DMS114 treated with DMSO at 0.1 percent for 48 hours (cell line): ENCODE data around the gene ZNF607.
"Not testable (repeated sequence)": the region's sequence is repeated elsewhere in the genome, so short reads cannot be mapped to it uniquely, and the experiment has no call there.

Experiments used
- DNase-seq: peaks from one replicate; lab custom pipeline; 2025; ENCODE audit not compliant: unreplicated experiment; lab: John Stamatoyannopoulos, UW

ZNF607 gene

DNA sequence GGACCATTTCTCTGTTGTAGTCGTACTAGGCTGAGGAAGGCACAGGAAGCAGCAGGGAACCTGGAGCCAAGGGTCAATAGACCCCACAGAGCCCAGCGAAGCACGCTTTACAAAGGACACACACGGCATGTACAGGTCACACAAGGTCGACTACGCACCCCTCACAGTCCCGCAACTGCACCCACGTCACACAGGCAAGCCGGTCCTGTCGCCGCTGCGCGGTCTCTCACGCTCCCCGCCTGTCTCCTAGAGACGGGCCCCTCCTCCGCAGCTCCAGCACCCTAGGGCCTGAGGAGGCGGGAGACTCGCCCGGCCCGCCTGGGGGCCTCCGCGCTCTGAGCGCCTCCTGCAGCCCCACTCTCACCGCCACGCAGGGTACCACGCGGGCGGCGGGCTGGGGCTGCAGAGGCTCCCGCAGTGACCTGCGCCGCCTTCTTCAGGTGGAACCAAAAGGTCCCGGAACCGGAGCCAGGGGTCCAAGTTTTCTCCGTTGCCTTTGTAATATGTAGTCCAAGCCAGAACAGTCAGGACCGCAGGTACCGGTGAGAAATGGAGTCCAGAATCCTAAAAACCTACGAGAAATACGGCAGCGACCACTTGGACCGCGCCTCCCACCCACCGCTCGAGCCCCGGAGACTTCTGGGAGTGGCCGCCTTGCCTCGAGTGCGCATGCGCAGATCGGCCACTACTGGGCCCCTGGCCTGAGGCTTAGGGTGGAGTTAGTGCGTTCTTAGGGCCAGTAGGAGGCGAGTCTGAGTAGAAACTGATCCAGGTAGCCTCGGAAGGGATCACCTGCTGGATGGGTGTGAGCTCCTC lies at the start of gene ZNF607:
Gene ZNF607, minus strand, starts transcription at position 651 of the 816 bp plus-strand sequence. CDS start 8,143 bp downstream, outside the sequence.
- peak; percentile 94 for DNase-seq

DNA sequence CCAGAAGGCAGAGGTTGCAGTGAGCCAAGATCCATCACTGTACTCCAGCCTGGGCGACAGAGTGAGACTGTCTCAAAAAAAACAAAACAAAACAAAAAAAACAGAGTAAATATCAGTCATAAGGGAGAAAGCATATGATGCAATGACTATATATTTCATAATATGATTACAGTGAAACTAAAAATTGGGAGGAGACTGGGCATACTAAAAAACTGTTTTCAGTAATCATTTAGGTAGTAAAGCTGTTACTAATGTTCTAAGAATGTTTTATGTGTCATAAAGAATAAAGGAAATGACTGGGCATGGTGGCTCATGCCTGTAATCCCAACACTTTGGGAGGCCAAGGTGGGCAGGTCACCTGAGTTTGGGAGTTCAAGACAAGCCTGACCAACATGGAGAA lies 43.9 kb upstream of the ZNF607 start:
- no peak for DNase-seq

DNA sequence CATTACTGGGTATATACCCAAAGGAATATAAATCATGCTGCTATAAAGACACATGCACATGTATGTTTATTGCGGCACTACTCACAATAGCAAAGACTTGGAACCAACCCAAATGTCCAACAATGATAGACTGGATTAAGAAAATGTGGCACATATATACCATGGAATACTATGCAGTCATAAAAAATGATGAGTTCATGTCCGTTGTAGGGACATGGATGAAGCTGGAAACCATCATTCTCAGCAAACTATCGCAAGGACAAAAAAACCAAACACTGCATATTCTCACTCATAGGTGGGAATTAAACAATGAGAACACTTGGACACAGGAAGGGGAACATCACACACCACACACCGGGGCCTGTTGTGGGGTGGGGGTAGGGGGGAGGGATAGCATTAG lies 38.1 kb upstream of the ZNF607 start:
- DNase-seq, result not testable (repeated sequence)

DNA sequence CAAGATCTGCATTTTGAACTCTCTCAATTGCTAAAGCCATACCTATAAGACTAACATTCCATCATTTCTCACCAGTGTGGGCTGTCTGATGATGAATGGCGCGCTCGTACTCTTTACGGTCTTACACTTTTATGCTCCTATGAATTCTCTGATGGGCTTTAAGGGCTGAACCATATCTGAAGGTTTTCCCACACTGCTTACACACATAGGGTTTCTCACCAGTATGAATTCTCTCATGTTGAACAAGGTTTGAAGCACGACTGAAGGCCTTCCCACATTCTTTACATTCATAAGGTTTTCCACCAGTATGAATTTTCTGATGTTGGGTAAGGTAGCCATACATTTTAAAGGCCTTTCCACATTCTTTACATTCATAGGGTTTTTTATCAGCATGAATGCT lies 18.8 kb upstream of the ZNF607 start:
- DNase-seq, result no peak

DNA sequence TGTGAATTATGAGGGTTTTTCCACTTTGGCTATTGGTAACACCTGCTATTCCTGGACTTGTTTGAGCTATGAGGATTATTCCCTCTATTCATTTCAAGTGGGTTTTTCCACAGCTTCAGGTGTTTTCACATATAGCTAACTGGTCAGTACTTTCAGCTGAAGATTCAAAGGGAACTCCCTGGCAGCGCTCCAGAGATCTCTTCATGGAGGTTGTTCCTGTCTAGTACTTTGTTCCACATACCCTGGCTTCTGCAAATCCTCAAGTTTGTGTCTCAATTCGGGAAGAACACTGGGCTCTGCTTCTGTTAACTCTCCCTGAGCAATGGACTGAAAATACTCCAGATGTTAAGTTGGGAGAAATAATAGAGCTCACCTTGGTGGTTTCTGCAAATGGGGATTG lies 5.6 kb upstream of the ZNF607 start:
- no peak for DNase-seq

DNA sequence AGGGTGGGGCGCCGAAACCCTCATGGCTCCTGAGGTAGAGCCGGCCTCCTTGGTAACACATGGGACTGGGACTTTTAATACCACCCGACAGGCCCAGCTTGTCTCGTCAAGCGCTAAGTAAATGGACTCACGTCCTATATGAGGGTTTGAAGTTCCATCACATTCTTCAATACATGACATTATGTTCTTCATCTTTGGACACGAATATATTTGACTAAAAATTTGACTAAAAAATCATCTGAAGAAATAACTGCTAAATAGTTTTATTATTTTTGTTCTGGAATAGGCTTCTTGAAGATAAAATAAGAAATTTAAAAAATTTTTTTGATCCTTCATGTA lies 335 bp upstream of the ZNF607 start:
- DNase-seq, result no peak

DNA sequence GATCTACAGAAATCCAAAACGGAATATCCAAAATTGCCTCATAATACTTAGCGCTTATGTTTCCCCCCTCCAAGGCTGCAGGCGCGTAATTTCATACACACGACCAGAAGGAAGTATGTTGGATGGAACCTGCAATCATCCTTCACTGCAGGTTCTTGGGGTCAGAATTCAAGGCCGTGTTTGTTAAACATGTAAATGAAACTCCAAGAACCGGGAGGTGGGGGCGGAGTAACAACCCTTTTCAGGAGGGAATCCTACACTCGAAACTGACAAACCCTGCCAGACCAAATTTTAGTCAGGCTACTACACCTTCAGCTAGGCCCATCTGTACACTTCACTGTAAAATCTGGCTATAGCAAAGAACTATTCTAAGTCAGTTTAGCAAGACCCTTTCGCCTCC lies 1.3 kb downstream of the ZNF607 start:
- no peak for DNase-seq

DNA sequence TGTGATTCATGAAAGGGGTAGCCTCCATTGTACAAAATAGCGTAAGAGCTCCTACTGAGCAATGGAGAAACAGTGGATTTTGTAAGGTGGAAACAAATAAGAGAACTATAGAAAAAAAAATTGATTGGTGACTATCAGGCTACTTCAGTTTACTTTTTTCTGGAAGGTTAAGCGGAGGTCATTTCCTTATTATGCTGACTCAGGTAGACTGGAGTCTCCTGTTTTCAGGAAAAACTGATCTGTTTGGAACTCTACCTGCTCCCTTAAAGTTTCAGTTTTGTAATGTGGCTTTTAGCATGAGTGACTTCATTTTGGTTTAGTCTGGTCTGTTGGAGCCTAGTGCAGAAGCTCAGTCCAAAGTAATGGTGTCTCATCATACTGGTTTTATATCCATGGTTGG lies 3.4 kb downstream of the ZNF607 start:
- DNase-seq, result no peak

DNA sequence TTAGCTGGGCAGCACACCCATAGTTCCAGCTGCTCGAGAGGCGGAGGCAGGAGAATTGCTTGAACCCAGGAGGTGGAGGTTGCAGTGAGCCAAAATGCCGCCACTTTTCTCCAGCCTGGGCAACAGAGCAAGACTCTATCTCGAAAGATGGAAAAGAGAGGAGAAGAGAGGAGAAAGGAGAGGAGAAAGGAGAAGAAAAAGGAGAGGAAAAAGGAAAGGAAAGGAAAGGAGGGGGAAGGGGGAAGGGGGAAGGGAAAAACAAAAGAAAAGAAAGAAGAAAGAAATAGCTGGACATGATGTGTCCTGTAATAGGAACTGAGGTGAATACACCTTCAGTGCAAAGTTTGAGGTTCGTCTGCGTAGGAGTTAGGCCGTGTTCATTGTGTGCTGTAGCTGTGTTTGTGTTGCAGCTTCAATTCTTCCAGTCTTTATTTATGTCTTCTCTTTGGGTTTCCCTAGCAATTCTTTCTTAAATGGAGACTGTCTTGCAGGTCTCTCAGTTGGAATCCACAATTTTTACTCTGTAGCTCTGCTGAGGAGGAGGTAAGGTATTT lies 13.4 kb downstream of the ZNF607 start:
- no peak for DNase-seq

DNA sequence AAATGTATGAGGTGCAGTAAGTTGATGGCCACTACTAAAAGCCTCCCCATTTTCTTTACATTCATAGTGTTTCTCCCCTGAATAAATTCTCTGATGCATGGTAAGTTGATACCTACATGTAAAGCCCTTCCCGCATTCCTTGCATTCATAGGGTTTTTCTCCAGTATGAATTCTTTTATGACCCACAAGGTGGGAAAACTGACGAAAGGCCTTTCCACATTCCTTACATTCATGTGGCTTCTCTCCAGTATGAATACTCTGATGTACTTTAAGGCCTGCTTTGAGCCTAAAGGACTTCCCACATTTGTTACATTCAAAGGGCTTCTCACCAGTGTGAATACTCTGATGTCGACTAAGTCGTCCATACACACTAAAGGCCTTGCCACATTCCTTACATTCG lies 20.5 kb downstream of the ZNF607 start:
- DNase-seq, result no peak

DNA sequence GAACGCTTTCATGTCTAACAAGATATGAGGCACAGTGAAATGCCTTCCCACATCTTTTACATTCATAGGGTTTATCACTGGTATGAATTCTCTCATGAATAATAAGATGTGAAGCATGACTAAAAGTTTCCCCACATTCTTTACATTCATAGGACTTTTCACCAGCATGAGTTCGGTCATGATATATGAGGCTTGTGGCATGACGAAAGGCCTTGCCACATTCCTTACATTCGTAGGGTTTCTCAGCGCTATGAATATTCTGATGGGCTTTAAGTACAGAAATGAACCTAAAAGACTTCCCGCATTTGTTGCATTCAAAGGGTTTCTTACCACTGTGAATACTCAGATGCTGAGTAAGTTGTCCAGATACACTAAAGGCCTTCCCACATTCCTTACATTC lies 21.3 kb downstream of the ZNF607 start:
- no peak for DNase-seq

DNA sequence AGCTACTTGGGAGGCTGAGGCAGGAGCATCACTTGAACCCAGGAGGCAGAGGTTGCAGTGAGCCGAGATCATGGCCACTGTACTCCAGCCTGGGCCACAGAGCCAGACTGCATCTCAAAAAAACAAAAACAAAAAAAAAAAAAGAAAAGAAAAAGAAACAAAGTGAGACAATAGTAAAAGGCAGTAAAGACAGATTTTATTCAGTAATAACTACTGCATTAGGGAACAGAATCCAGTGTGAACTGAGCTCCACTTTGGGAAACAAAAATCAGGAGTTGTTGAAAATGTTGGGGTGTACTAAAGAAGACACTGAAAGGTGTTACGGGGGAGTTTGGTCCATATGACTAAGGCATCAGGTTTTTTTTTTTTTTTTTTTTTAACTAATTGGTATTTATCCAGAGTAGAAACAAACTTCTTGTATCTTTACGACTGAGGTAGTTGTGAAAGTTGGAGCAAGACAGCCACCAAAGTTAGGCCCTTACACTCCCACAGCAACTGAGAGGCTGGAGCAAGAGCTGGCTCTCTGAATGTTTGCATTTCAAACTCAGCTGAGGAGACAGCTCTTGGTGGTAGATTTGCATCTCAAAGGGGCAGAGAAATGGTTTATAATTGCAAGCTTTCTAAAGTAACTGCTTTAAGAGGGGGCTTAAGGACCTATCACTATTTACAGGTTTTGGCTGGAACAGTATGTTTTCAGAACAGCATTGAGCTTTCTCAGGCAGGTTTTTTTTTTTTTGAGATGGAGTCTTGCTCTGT lies 24.2 kb downstream of the ZNF607 start:
- DNase-seq, result no peak

DNA sequence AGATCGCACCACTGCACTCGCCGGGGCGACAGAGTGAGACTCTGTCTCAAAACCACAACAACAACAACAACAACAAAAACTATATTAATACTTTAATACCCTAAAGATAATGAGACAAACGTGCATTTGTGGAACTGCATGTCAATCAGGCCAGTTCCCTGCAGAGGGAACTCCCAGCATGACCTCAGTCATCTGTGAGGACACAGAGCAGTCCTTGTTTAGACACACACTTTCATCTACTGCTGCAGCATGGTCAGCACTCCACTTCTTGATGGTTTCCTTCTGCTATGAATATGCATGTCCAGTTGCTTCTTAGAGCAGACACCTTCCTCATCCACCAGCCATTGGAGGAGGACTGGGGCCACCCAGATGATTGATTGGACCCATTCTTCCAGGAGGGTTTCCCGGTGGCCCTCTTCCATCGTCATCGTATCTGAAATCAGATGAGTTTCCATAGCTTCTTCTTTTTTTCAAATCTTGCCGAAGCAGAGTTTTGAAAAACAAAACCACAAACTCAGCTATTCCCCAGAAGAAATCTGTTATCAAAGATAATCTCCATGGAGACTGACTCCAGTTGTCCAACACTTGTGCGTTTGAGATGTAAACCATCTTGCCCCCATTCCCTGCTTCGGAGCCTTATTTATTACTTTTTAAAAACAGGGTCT lies 26.5 kb downstream of the ZNF607 start:
- DNase-seq, result no peak

DNA sequence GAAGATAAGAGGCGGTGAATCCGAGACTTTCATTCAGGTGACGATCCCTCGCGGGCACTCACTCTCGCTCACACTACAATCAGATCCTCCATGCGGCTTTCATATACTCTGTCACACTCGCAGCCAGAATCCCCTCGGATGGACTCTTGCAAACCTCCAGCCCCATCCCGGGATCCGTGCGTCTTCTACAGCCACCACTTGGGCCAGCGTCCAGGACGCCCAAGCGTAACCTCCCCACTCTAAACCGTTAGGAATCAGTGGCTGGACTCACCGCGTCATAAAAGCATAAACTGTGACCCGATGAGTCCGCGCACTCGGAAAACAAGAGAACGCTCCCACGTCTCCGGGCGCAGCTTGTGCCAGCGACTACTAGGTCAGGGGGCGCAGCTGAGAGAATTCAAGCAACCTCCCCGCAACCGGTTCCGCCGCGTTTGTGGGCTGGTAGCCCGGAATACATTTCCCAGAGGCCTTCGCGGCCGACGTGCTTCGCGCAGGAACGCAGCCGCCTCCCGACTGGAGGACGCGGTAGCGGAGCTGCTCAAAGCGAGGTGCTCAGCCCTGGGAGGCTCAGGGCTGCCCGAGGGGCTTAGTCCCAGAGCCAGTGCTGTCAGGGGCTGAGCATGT lies 27.6 kb downstream of the ZNF607 start:
- peak; percentile 90 for DNase-seq

DNA sequence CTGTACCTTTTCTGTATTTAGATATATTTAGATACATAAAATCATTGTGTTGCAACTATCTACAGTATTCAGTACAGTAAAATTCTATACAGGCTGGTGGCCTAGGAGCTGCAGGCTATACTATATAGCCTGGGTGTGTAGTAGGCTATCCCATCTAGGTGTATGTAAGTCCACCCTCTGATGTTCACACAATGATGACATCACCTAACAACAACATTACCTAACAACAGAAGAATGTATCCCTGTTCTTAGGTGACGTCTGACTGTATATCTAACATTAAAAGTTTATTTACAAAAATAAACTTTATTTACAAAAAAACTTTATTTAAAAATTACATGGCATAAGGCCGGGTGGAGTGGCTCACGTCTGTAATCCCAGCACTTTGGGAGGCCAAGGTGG lies 36.0 kb downstream of the ZNF607 start:
- DNase-seq, result no peak

DNA sequence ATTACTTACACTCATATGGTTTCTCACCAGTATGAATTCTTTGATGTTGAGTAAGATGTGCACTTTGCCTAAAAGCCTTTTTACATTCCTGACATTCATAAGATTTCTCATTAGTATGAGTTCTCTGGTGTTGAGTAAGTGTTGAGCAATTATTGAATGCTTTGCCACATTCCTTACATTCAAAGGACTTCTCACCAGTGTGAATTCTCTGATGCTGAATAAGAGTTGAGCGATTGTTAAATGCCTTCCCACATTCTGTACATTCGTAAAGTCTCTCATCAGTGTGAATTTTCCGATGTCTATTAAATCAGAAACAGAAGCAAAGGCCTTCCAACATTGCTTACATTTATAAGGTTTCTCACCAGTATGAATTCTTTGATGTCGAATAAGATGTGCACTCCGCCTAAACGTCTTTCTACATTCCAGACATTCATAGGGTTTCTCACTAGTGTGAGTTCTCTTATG lies 50.1 kb downstream of the ZNF607 start:
- no peak for DNase-seq

DNA sequence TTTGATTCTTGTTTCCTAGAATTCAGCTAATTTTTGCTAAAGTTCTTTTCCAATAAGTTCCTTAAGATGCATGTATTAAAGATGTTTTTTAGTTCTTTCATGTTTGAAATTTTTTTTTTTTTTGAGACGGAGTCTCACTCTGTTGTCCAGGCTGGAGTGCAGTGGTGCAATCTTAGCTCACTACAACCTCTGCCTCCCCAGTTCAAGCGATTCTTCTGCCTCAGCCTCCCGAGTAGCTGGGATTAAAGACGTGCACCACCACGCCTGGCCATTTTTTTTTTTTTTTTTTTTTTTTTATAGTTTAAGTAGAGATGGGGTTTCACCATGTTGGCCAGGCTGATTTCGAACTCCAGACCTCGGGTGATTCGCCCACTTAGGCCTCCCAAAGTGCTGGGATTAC lies 62.4 kb downstream of the ZNF607 start:
- DNase-seq, result not testable (repeated sequence)

DNA sequence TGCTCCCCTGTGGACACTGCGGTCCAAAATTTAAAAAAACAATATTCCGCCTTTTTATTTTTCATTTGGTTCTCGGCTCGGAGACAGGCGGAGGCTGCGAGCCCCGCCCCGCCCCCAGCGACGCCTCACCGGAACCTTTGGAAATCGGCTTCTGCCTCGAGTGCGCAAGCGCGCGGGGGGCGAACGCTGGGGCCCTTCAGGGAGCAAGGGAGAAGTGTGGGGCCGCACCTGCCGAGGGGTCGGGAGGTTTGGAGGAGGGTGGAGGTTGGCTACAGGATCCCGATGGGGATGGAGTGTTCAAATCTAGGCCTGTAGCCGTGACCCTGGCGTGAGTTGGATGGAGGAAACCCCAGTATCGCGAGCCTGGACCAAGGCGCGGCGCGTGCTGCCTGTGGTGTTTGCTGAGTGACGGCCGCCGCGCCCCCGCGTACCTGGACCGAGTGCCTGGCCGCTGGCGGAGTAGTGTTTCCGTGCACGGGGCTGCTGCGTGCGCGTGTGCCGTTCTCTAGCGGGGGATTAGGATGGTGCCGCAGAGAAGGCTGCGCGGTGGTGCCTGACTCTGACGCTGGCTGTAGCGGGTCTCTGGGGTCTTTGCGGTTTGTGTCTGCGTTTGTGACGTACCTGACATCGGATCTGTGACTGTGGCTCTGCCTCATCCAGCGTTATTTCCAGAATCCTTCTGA lies 63.7 kb downstream of the ZNF607 start:
- peak; percentile 86 for DNase-seq

DNA sequence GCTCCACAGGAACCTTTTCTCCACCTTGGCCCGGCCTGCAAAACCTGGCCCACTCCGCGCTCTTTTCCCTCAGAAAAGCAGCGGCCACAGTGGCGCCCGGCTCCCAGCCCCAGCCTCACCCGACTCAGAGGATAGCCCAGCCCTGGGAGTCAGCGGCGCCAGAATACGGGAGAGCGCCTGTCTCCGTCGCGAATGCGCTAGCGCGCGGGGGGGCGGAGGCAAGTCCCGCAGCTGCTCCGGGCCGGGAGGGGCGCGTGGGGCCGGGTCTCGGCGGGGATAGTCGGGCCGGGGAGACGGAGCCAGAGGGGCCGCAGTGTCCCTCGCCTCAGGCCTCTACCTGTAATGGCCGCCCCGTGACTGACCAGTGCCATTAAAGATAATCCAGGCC lies 64.3 kb downstream of the ZNF607 start, which contains the start of gene ZFP30:
Gene ZFP30, minus strand, starts transcription at position 165 of the 388 bp plus-strand sequence. CDS start 7,643 bp downstream, outside the sequence.
- peak; percentile 76 for DNase-seq

DNA sequence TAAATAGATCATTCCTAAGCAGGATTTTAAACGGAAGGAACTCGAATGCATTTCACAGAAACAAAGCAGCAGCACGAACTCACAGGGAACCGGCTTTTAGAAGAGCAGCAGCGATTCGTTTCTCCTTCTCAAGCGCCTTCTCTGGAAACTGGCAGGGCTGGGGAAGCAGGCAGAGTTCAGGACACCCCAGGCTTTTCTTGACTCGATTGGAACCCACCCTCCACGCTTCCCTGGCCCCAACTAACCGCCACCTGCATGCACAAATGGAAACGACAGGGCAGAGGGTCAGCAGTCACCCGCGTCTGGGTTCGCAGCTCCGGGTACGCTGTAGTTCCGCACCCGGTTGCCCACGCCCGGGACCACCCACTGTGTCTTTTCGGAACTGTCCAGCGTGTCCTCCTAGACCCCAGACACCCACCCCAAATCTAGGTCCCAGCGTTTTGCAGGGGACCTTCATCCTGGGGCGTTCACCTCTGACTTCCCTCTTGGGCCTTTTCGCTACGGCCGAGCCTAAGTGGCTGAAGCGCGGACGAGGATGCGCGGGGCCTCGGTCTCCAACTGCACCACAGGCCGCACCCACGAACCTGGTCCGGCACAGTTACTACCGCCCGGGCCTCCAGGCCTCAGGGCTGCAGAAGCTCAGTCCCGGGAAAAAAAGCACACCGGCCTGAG lies 64.8 kb downstream of the ZNF607 start:
- DNase-seq, result no peak
